Measurements from ENCODE around the gene HUNK.

- TF ChIP-seq EZH2 (IDR thresholded peaks at IDR 0.05; ENCODE audit: low read depth) (no peak), CTCF (conservative IDR thresholded peaks at IDR 0.05) (no peak)
These were observed 88.2 kb downstream of the HUNK start for GRCh38 chr21:31961027-31961426.

Measured in PC-9 (cell line).